Progenitor cell of endocrine pancreas (in vitro differentiated cells): Measurements from ENCODE around the gene CMTM2. TPM values are rescaled to one million over a fixed set of nuclear protein-coding genes. Genes with fewer than 3 reads are reported as not detected.
"Not testable (repeated sequence)": the region's sequence is repeated elsewhere in the genome, so short reads cannot be mapped to it uniquely, and the experiment has no call there.

ENCODE experiments used
- DNase-seq: peaks from one replicate; pipeline ENCODE4 v3.0.0; 2021; ENCODE audit warnings: low spot score; ENCODE audit not compliant: unreplicated experiment
- H3K27ac Mint-ChIP-seq: 2 replicates; pipeline ENCODE4 v1.8.0; 2021; ENCODE audit warnings: mild to moderate bottlenecking, moderate library complexity, mixed read lengths
- H3K27me3 Mint-ChIP-seq: 2 replicates; pipeline ENCODE4 v1.8.0; 2021; ENCODE audit warnings: mixed read lengths
- H3K36me3 Mint-ChIP-seq: 2 replicates; pipeline ENCODE4 v1.8.0; 2022; ENCODE audit warnings: mixed read lengths; ENCODE audit not compliant: insufficient read depth
- H3K4me1 Mint-ChIP-seq: 2 replicates; pipeline ENCODE4 v1.8.0; 2021; ENCODE audit warnings: low read depth, mixed read lengths
- H3K4me3 Mint-ChIP-seq: 2 replicates; pipeline ENCODE4 v1.8.0; 2021; ENCODE audit warnings: low read depth, mild to moderate bottlenecking, moderate library complexity, mixed read lengths
- H3K9me3 Mint-ChIP-seq: 2 replicates; pipeline ENCODE4 v1.8.0; 2021; ENCODE audit warnings: low read depth, mixed read lengths
- CTCF ChIP-seq: fragments of 200-600 bp; sonication (generic); IDR thresholded peaks from one replicate; pipeline ENCODE4 v1.5.0; 2021; ENCODE audit warnings: antibody characterized with exemption, mild to moderate bottlenecking; ENCODE audit not compliant: unreplicated experiment
- total RNA-seq: library from RNA; stranded (reverse); gene quantifications from 2 replicates; pipeline ENCODE4 v1.2.1, GENCODE V29; 2021

The CMTM2 gene
- total RNA-seq, 1 donor from 2014 or later = not detected

- TF ChIP-seq CTCF = no peak
- Mint-ChIP-seq H3K4me1 (peaks cover 1% of the 10 kb centered on the region), H3K27me3 (no peaks in the 10 kb centered on the region), H3K36me3 (peaks cover 14% of the 10 kb centered on the region), H3K9me3 (no peaks in the 10 kb centered on the region), H3K27ac (no peak overlapping the region), H3K4me3 (no peak overlapping the region)
- DNase-seq = no peak
Observed at GRCh38 chr16:66610111-66610820, 31.0 kb downstream of the CMTM2 start.

GRCh38 chr16:66611911-66612310 is 32.6 kb downstream of the CMTM2 start:
- not testable (repeated sequence) for DNase-seq, H3K9me3 Mint-ChIP-seq, H3K27ac Mint-ChIP-seq, H3K4me3 Mint-ChIP-seq, H3K27me3 Mint-ChIP-seq, H3K4me1 Mint-ChIP-seq
- peaks cover 16% of the 10 kb centered on the region for H3K36me3 Mint-ChIP-seq

DNA sequence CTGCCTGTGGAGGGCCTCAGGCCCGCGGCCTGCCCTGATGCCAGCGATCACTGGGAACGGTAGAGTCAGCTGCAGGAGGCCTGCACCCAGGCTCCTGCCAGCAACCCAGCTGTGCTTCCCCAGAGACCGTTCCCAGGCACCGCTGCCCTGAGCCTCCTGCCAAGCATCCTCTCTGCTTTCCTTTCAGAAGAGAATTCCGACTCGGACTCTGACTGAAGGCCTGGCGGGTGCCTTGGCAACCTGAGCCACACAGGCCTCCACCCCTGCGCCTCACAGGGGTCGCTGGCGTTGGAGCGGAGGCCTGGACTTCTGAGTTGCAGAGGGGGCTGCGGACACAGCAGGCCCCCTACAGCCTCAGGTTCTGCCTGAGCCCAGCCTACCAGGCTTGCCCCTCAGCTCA is 33.2 kb downstream of the CMTM2 start:
- TF ChIP-seq CTCF = no peak
- Mint-ChIP-seq H3K36me3 (peaks cover 16% of the 10 kb centered on the region), H3K27me3 (no peaks in the 10 kb centered on the region), H3K4me3 (no peak overlapping the region), H3K27ac (no peak overlapping the region), H3K4me1 (peaks cover 1% of the 10 kb centered on the region), H3K9me3 (no peaks in the 10 kb centered on the region)
- no peak for DNase-seq

DNA sequence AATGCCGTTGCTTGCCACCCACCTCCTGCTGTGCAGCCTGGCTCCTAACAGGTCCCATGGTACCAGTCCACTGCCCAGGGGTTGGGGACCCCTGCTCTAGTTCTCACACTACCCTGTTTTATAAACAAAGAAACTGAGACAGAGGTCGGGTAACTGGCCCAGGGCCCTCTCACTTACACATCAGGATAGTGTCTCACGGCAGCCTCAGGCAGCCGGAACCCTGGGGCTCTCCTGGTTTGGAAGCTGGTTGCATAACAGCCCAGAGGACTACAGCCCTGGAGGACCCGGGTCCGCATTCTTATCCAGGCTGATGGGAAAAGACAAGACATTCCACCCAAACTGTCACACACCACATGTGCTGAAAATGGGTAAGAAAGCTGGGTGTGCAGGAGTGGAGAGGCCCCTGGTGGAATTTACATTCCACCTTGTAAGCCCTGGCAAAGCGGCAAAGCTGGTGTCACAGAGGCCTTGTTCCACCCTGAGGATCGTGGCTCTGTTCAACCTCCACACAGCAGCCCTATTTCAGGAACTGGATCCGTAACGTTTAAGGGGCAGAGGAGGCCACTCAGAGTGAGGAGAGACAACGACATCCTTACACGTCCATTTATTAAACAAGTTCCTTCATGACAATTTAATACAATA is 35.0 kb downstream of the CMTM2 start:
- Mint-ChIP-seq H3K27ac (no peak overlapping the region), H3K4me3 (no peak overlapping the region), H3K9me3 (no peaks in the 10 kb centered on the region), H3K27me3 (no peaks in the 10 kb centered on the region), H3K4me1 (peaks cover 8% of the 10 kb centered on the region), H3K36me3 (peaks cover 16% of the 10 kb centered on the region)
- no peak for TF ChIP-seq CTCF
- no peak for DNase-seq

DNA sequence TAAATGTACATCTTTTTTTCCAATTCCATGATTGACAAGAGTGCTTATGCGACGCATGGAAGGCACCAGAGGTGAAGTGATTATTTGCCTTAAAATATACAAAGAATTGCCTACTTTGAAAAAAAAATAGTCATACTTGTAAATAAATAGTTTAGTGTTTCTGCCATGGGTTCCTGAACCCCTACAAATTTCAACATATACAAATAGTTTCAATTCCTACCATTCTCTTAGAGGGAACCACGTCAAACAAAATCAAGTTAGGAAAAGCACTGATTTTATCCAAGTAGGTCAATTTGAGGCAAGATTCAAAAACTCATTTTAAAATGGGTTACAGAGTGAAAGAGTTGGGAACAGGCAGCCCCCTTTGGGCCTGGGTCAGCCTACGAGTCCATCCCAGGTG is 36.9 kb downstream of the CMTM2 start:
- Mint-ChIP-seq H3K27me3 (no peaks in the 10 kb centered on the region), H3K27ac (no peak overlapping the region), H3K4me1 (peaks cover 21% of the 10 kb centered on the region)

More for the DNA sequence above, 36.9 kb downstream of the CMTM2 start:
- Mint-ChIP-seq H3K36me3 (peaks cover 11% of the 10 kb centered on the region), H3K9me3 (no peaks in the 10 kb centered on the region), H3K4me3 (no peak overlapping the region)
- no peak for TF ChIP-seq CTCF
- no peak for DNase-seq
